IPS-18a (cell line): ENCODE measurements around the gene CCDC68.

Source experiments
- H3K27ac ChIP-seq: one replicate; pipeline ENCODE4 v1.5.1; 2013; ENCODE audit warnings: low read length
- H3K27me3 ChIP-seq: one replicate; pipeline ENCODE4 v1.6.1; 2013; ENCODE audit warnings: mild to moderate bottlenecking, low read length; ENCODE audit not compliant: control insufficient read depth, insufficient read depth
- H3K36me3 ChIP-seq: one replicate; pipeline ENCODE4 v1.6.1; 2013; ENCODE audit warnings: low read depth, low read length; ENCODE audit not compliant: control insufficient read depth
- H3K4me1 ChIP-seq: one replicate; pipeline ENCODE4 v1.6.1; 2013; ENCODE audit warnings: low read depth, low read length; ENCODE audit not compliant: control insufficient read depth
- H3K4me3 ChIP-seq: one replicate; pipeline ENCODE4 v1.5.1; 2013; ENCODE audit warnings: low read length
- H3K9ac ChIP-seq: one replicate; pipeline ENCODE4 v1.6.1; 2013; ENCODE audit warnings: mild to moderate bottlenecking, low read length, moderate library complexity
- H3K9me3 ChIP-seq: one replicate; pipeline ENCODE4 v1.6.1; 2013; ENCODE audit warnings: low read depth, low read length; ENCODE audit not compliant: control insufficient read depth

CCDC68 gene

GRCh38 chr18:54939361-54939917, 19.8 kb downstream of the CCDC68 start:
- H3K4me3 ChIP-seq = no peak overlapping the region

DNA sequence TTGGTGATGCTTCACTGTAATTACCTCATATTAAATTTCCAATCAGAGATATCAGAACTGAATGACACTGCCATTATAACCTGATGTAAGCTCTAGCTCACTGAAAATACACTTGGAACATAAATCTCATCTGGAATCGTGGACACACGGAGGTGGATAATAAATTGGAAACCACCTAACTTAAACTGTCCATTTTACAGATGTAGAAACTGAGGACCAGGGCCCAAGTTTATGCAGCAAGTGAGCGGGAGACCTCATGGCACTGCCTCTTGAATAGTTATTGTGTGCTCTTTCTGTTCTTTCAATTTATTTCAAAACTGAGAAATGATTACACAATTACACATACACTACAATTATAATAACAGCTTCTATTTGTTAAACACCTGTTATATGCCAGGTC, 20.8 kb downstream of the CCDC68 start:
- H3K9me3 ChIP-seq = no peaks in the 10 kb centered on the region
- no peak overlapping the region for H3K27ac ChIP-seq
- no peak overlapping the region for H3K9ac ChIP-seq
- no peaks in the 10 kb centered on the region for H3K36me3 ChIP-seq
- no peak overlapping the region for H3K4me3 ChIP-seq
- H3K4me1 ChIP-seq = no peaks in the 10 kb centered on the region
- no peaks in the 10 kb centered on the region for H3K27me3 ChIP-seq

More at GRCh38 chr18:54939361-54939917, 19.8 kb downstream of the CCDC68 start:
- Histone ChIP-seq H3K9me3 (no peaks in the 10 kb centered on the region), H3K4me1 (no peaks in the 10 kb centered on the region), H3K9ac (no peak overlapping the region), H3K27ac (no peak overlapping the region), H3K36me3 (no peaks in the 10 kb centered on the region), H3K27me3 (no peaks in the 10 kb centered on the region)

- no peaks in the 10 kb centered on the region for H3K9me3 ChIP-seq
- H3K4me3 ChIP-seq = no peak overlapping the region
- no peak overlapping the region for H3K9ac ChIP-seq
- H3K27me3 ChIP-seq = no peaks in the 10 kb centered on the region
- H3K36me3 ChIP-seq = no peaks in the 10 kb centered on the region
- H3K4me1 ChIP-seq = no peaks in the 10 kb centered on the region
- H3K27ac ChIP-seq = no peak overlapping the region
Observed at GRCh38 chr18:54932472-54932871, 26.8 kb downstream of the CCDC68 start.

DNA sequence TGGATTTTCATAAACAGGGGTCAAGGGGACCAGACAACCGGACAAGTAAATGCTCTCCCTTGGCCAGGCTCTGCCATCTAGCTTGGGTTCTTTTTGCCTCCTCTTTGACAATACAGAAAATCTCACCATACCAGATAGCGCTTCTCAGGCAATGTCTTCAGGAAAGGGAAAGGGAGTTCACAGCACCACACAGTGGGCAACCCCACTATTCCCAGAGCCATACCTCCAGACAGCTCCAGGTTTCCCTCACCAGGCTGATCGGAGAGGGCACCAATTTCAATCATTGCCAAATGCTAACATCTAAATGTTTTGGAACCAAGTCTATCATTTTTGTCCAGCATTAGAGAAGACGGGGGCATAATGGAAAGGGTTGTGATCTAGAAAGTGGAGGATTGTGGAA, 28.1 kb downstream of the CCDC68 start:
- no peak overlapping the region for H3K27ac ChIP-seq

DNA sequence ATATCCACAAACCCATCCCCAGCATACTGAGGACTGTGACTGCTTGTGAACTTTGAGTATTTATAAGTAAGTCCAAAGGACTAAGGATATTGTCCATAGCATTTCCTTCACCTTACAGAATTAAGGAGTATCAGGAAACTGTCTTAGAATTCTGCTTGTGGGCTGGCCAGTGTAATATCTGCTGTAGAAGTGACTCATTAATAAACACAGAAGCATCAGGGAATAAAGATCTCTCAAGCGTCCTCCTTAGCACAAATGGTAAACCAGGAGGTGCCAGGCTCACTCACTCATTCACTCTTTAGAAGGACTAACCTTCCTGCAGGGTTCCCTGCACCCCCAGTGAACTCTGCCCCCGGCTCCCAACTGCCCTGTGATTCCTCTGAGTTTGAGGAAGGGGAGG, 31.0 kb downstream of the CCDC68 start:
- H3K4me3 ChIP-seq = no peak overlapping the region
- no peak overlapping the region for H3K27ac ChIP-seq
- no peaks in the 10 kb centered on the region for H3K9me3 ChIP-seq
- H3K27me3 ChIP-seq = no peaks in the 10 kb centered on the region
- no peak overlapping the region for H3K9ac ChIP-seq
- H3K4me1 ChIP-seq = no peaks in the 10 kb centered on the region
- no peaks in the 10 kb centered on the region for H3K36me3 ChIP-seq

More for the DNA sequence above, 28.1 kb downstream of the CCDC68 start:
- Histone ChIP-seq H3K4me1 (no peaks in the 10 kb centered on the region), H3K36me3 (no peaks in the 10 kb centered on the region), H3K4me3 (no peak overlapping the region), H3K9ac (no peak overlapping the region), H3K9me3 (no peaks in the 10 kb centered on the region), H3K27me3 (no peaks in the 10 kb centered on the region)

DNA sequence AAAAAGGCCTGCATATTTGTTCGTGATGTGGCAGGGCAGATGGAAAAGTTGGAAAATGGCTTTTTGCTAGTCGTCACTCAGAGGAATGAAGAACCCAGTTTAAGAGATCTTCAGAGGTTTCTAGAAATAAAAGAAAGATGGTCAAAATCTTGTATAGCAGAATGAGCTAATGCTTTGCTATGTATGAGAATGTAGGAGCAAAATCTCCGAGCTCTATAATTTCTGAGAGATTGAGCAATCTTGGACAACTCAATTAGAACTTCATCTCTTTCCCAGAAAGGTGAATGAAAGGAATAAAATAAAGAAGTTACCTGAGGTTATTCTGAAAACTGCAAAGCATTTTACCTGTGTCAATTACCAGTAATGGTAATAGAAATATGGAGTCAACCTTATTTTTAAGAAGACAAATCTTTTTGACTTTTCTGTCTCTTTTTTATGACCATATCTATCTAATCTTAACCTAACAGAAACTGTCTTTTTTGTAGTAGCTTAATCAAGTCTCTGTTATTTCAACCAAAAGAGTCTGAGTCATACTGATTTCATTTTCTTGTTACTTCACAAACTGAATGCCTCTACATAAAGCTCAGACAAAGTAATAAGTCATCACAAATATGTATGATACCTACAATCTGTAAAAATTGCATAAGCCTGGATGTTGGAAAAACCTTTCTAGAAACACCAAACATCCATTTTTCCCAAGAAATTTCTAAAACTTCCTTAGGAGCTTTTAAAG, 32.5 kb downstream of the CCDC68 start:
- Histone ChIP-seq H3K27me3 (no peaks in the 10 kb centered on the region), H3K27ac (no peak overlapping the region), H3K4me3 (no peak overlapping the region), H3K36me3 (no peaks in the 10 kb centered on the region), H3K4me1 (no peaks in the 10 kb centered on the region), H3K9ac (no peak overlapping the region), H3K9me3 (no peaks in the 10 kb centered on the region)

- Histone ChIP-seq H3K9me3 (no peaks in the 10 kb centered on the region), H3K4me1 (no peaks in the 10 kb centered on the region)
Observed at GRCh38 chr18:54924948-54925347, 34.3 kb downstream of the CCDC68 start.

GRCh38 chr18:54923339-54923956, 35.8 kb downstream of the CCDC68 start:
- H3K9me3 ChIP-seq = no peaks in the 10 kb centered on the region
- H3K4me1 ChIP-seq = no peaks in the 10 kb centered on the region
- H3K36me3 ChIP-seq = no peaks in the 10 kb centered on the region

More at GRCh38 chr18:54924948-54925347, 34.3 kb downstream of the CCDC68 start:
- Histone ChIP-seq H3K27ac (no peak overlapping the region), H3K4me3 (no peak overlapping the region), H3K27me3 (no peaks in the 10 kb centered on the region), H3K9ac (no peak overlapping the region), H3K36me3 (no peaks in the 10 kb centered on the region)

GRCh38 chr18:54919412-54919811, 39.8 kb downstream of the CCDC68 start:
- Histone ChIP-seq H3K9ac (no peak overlapping the region), H3K36me3 (no peaks in the 10 kb centered on the region), H3K27me3 (no peaks in the 10 kb centered on the region), H3K4me3 (no peak overlapping the region), H3K4me1 (no peaks in the 10 kb centered on the region), H3K9me3 (no peaks in the 10 kb centered on the region), H3K27ac (no peak overlapping the region)

More at GRCh38 chr18:54923339-54923956, 35.8 kb downstream of the CCDC68 start:
- Histone ChIP-seq H3K27ac (no peak overlapping the region), H3K4me3 (no peak overlapping the region), H3K9ac (no peak overlapping the region), H3K27me3 (no peaks in the 10 kb centered on the region)

DNA sequence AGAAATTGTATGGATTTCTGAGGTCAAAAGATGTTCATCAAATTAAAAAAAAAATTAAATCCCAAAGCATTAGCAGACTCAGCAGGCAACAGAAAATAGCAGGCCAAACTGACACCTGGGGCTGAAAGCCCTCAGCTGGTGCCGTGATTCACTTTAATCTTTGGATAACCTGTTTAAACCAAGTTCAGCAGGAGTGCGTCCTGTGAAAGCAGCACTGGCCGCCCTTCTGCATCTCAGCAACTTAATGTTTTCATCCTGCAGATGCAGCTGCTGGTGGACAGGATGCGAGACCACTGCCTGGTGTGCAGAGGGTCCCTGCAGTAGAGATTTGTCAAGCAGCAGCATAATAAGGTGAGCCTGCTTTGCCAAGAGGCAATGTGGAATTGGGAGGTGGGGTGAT, 41.2 kb downstream of the CCDC68 start:
- no peak overlapping the region for H3K9ac ChIP-seq
- no peaks in the 10 kb centered on the region for H3K4me1 ChIP-seq
- H3K27me3 ChIP-seq = no peaks in the 10 kb centered on the region
- no peak overlapping the region for H3K4me3 ChIP-seq
- H3K27ac ChIP-seq = no peak overlapping the region
- no peaks in the 10 kb centered on the region for H3K9me3 ChIP-seq
- H3K36me3 ChIP-seq = no peaks in the 10 kb centered on the region

DNA sequence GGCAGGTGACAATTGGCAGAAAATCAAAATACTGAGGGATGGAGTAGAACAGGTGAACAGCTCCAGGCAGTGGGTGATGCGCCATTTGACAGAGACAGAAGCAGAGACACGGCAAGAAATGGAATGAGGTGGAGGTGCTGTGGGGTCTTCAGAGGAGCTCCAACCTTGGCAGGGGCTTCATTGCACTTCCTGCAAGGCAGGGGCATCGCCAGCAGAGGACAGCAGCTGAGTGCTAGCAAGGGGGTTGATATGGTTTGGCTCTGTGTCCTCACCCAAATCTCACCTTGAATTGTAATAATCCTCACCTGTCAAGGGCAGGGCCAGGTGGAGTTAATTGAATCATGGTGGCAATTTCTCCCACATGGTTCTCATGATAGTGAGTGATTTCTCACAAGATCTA, 42.8 kb downstream of the CCDC68 start:
- H3K4me1 ChIP-seq = no peaks in the 10 kb centered on the region
- H3K9me3 ChIP-seq = no peaks in the 10 kb centered on the region
- no peaks in the 10 kb centered on the region for H3K27me3 ChIP-seq
- no peaks in the 10 kb centered on the region for H3K36me3 ChIP-seq
- H3K9ac ChIP-seq = no peak overlapping the region
- H3K4me3 ChIP-seq = no peak overlapping the region
- H3K27ac ChIP-seq = no peak overlapping the region

DNA sequence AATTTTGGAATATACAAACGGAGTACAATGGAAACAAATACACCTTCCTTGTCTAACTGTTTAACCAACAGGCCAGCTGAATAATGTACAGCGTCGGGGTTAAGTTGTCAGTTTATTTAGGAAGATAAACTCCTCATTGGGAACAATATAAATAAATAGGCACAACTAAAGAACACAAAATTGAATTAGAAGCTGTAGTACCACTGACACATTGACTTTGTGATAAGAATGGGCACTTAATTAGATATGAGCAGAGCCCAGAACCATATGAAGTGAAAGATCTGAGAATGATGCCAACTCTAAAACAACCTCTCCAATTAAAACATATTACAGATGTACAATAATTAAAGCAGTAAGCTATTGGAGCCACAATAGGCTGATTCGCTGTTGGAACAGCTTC, 44.4 kb downstream of the CCDC68 start:
- Histone ChIP-seq H3K4me3 (no peak overlapping the region), H3K9ac (no peak overlapping the region), H3K36me3 (no peaks in the 10 kb centered on the region), H3K27ac (no peak overlapping the region), H3K27me3 (no peaks in the 10 kb centered on the region), H3K9me3 (no peaks in the 10 kb centered on the region), H3K4me1 (no peaks in the 10 kb centered on the region)
